GM12878 (cell line): Measurements from ENCODE around the gene SLC9C1. TPM values are rescaled to one million over a fixed set of nuclear protein-coding genes. Genes with fewer than 3 reads are reported as not detected.

Experiments used
- ATAC-seq: fragments of 200-7000 bp; cut with Tn5 transposase; 3 replicates; pipeline ENCODE4 v1.9.1; 2020; ENCODE audit warnings: mild to moderate bottlenecking, moderate library complexity
- BruUV-seq: library from RNA; stranded (reverse); fragments of 400-500 nt; replicated peaks from 2 replicates; lab custom pipeline; 2021; lab: Mats Ljungman, UMichigan
- CTCF ChIA-PET: fragments of 300-600 bp; sonication (Branson Sonifier 250); formaldehyde crosslinking; extraction: SDS; loops from one replicate; lab custom pipeline; 2021; ENCODE audit warnings: inconsistent platforms; lab: Yijun Ruan, JAX
- POLR2A ChIA-PET: fragments of 350-600 bp; formaldehyde crosslinking; extraction: SDS; loops from one replicate; lab custom pipeline; 2021; ENCODE audit warnings: inconsistent platforms; lab: Charles Lee
- RAD21 ChIA-PET: fragments of 300-600 bp; sonication (Branson Sonifier 250); formaldehyde crosslinking; loops from one replicate; lab custom pipeline; 2023; ENCODE audit warnings: antibody characterized with exemption; ENCODE audit not compliant: unreplicated experiment; lab: Charles Lee
- SMC1A ChIA-PET: fragments of 300-600 bp; sonication (Branson Sonifier 250); formaldehyde crosslinking; loops from one replicate; lab custom pipeline; 2023; ENCODE audit not compliant: unreplicated experiment, uncharacterized antibody; lab: Charles Lee
- DNase-seq: peaks from one replicate; pipeline ENCODE4 v3.0.0-alpha.2; 2011; ENCODE audit warnings: low read depth, low spot score
- FAIRE-seq: peaks from 3 replicates; lab custom pipeline; 2011; peaks lifted over from hg19 to GRCh38; lab: Jason Lieb, UNC
- H2AFZ ChIP-seq: 2 replicates; pipeline ENCODE4 v1.6.0; 2011; ENCODE audit warnings: low read depth, low read length, control low read depth; ENCODE audit not compliant: control insufficient read depth
- H3K27ac ChIP-seq: 2 replicates; pipeline ENCODE4 v1.5.1; 2011; ENCODE audit warnings: control low read depth; ENCODE audit not compliant: control insufficient read depth, insufficient read depth
- H3K27me3 ChIP-seq, 2 experiments: replicated peaks in 1 of 2; 2 replicates each; pipeline versions ENCODE4 v1.6.0 to v1.6.1; 2011; ENCODE audit warnings: low read length in 1 of 2; ENCODE audit not compliant: control insufficient read depth in 2 of 2, insufficient read depth in 2 of 2
- H3K36me3 ChIP-seq, 2 experiments: 2 replicates each; pipeline ENCODE4 v1.5.1; 2011; ENCODE audit warnings: low read length in 1 of 2; ENCODE audit not compliant: control insufficient read depth in 2 of 2, insufficient read depth in 2 of 2
- H3K4me1 ChIP-seq: 2 replicates; pipeline ENCODE4 v1.6.1; 2011; ENCODE audit warnings: mild to moderate bottlenecking, low read length, moderate library complexity, mixed read lengths; ENCODE audit not compliant: control insufficient read depth, insufficient read depth
- H3K4me2 ChIP-seq: 2 replicates; pipeline ENCODE4 v1.6.0; 2011; ENCODE audit warnings: control low read depth; ENCODE audit not compliant: control insufficient read depth, insufficient read depth
- H3K4me3 ChIP-seq: fragments of 200-600 bp; sonication (generic); 2 replicates; pipeline ENCODE4 v1.5.1; 2016
- H3K79me2 ChIP-seq: 2 replicates; pipeline ENCODE4 v1.6.0; 2011; ENCODE audit warnings: low read length; ENCODE audit not compliant: control insufficient read depth, insufficient read depth
- H3K9ac ChIP-seq: 2 replicates; pipeline ENCODE4 v1.8.0; 2011; ENCODE audit warnings: low read length, control low read depth, mixed read lengths; ENCODE audit not compliant: control insufficient read depth, insufficient read depth
- H3K9me3 ChIP-seq: replicated peaks from 3 replicates; pipeline ENCODE4 v1.5.1; 2011; ENCODE audit warnings: mild to moderate bottlenecking, low read length; ENCODE audit not compliant: control insufficient read depth, insufficient read depth
- H4K20me1 ChIP-seq: 2 replicates; pipeline ENCODE4 v1.6.0; 2011; ENCODE audit not compliant: control insufficient read depth, insufficient read depth
- CHD4 ChIP-seq: fragments of 200-600 bp; sonication (generic); IDR thresholded peaks from 2 replicates; pipeline ENCODE4 v1.6.1; 2016; ENCODE audit warnings: mild to moderate bottlenecking
- CREB1 ChIP-seq: IDR thresholded peaks from 2 replicates; pipeline ENCODE4 v1.6.1; 2012; ENCODE audit warnings: low read depth, mild to moderate bottlenecking, inconsistent platforms
- DPF2 ChIP-seq: fragments of 450-650 bp; IDR thresholded peaks from 2 replicates; pipeline ENCODE4 v1.6.1; 2017; ENCODE audit warnings: mild to moderate bottlenecking
- MTA3 ChIP-seq: IDR thresholded peaks from 2 replicates; pipeline ENCODE4 v1.6.1; 2012; ENCODE audit warnings: low read length, inconsistent platforms, borderline replicate concordance
- NR2F1 ChIP-seq: fragments of 450-650 bp; conservative IDR thresholded peaks from 2 replicates; pipeline ENCODE4 v1.6.1; 2017; ENCODE audit warnings: mild to moderate bottlenecking
- POU2F2 ChIP-seq: IDR thresholded peaks from 3 replicates; pipeline ENCODE4 v1.6.1; 2011; ENCODE audit warnings: low read depth, mild to moderate bottlenecking, low read length, borderline replicate concordance
- RB1 ChIP-seq: fragments of 450-650 bp; formaldehyde crosslinking; IDR thresholded peaks from 2 replicates; pipeline ENCODE4 v1.6.1; 2017; ENCODE audit warnings: mild to moderate bottlenecking, borderline replicate concordance
- RFX5 ChIP-seq: IDR thresholded peaks from 2 replicates; pipeline ENCODE4 v1.6.1; 2011; ENCODE audit warnings: low read depth, low read length, improper control_type of control experiment
- RUNX3 ChIP-seq: IDR thresholded peaks from 2 replicates; pipeline ENCODE4 v1.6.1; 2012; ENCODE audit warnings: low read length, inconsistent platforms
- SIN3A ChIP-seq: IDR thresholded peaks from 2 replicates; pipeline ENCODE4 v1.6.1; 2012; ENCODE audit warnings: low read depth, low read length, improper control_type of control experiment
- SP1 ChIP-seq: IDR thresholded peaks from one replicate; pipeline ENCODE4 v1.6.1; 2011; ENCODE audit warnings: low read depth, low read length
- SREBF2 ChIP-seq: IDR thresholded peaks from 2 replicates; pipeline ENCODE4 v1.6.1; 2012; ENCODE audit warnings: mild to moderate bottlenecking, low read length
- SRF ChIP-seq, 2 experiments: IDR thresholded peaks; 2 replicates each; pipeline ENCODE4 v1.6.1; 2011; ENCODE audit warnings: low read depth in 2 of 2, low read length in 2 of 2, mild to moderate bottlenecking in 1 of 2, moderate library complexity in 1 of 2
- TARDBP ChIP-seq: IDR thresholded peaks from 2 replicates; pipeline ENCODE4 v1.6.1; 2016; ENCODE audit warnings: borderline replicate concordance
- TBL1XR1 ChIP-seq: IDR thresholded peaks from 2 replicates; pipeline ENCODE4 v1.6.1; 2012; ENCODE audit warnings: low read depth, low read length, improper control_type of control experiment
- TCF12 ChIP-seq: IDR thresholded peaks from 2 replicates; pipeline ENCODE4 v1.6.1; 2011; ENCODE audit warnings: low read depth, mild to moderate bottlenecking, low read length
- TCF7 ChIP-seq: IDR thresholded peaks from 2 replicates; pipeline ENCODE4 v1.6.1; 2014; ENCODE audit warnings: antibody characterized with exemption, borderline replicate concordance
- ZBED1 ChIP-seq: IDR thresholded peaks from 2 replicates; pipeline ENCODE4 v1.6.1; 2016; ENCODE audit warnings: borderline replicate concordance
- WGBS: methylation state at CpG from one replicate; pipeline ENCODE4 v1.1.6; 2016; ENCODE audit warnings: low lambda C conversion rate; ENCODE audit not compliant: insufficient replicate concordance, insufficient coverage; ENCODE audit errors: missing lambda C conversion rate; 5-methylcytosine and 5-hydroxymethylcytosine counted together
- in situ Hi-C: fragments of 300-500 bp; cut with MboI; formaldehyde crosslinking; loops from 9 replicates; pipeline ENCODE4 v1.14.3; 2018; ENCODE audit warnings: mixed read lengths
- intact Hi-C: fragments of 100-400 bp; cut with micrococcal nuclease; formaldehyde crosslinking; loops from one replicate; pipeline ENCODE4 v1.14.2; 2022; ENCODE audit not compliant: unreplicated experiment
- polyA plus RNA-seq, 11 experiments: library from polyadenylated mRNA; depleted of rRNA in 4 of 11; unstranded in 6 of 11; stranded (reverse) in 5 of 11; fragments of >200 nt; fragmentation: Nextera tagmentation in 4 of 11; fragmentation: Illumina TruSeq in 1 of 11; extraction: Ambion mirVana in 4 of 11; extraction: Trizol in 1 of 11; gene quantifications; 1 replicate in 1 of 11; 2 replicates in 10 of 11; pipeline versions ENCODE4 v1.2.1 to v1.2.3, GENCODE V29; 2011 to 2016; ENCODE audit warnings: inconsistent platforms in 2 of 11, missing spikeins in 2 of 11, low read depth in 1 of 11
- total RNA-seq, 4 experiments: library from RNA; depleted of rRNA in 3 of 4; stranded (reverse); fragments of >200 nt in 3 of 4; fragmentation: Illumina TruSeq in 1 of 4; extraction: Trizol in 1 of 4; gene quantifications; 2 replicates each; pipeline versions ENCODE4 v1.2.1 to v1.2.3, GENCODE V29; 2013 to 2021
- TF ChIP-seq, protein P1 (sequence below): fragments of 450-650 bp; IDR thresholded peaks from 2 replicates; pipeline ENCODE4 v1.6.1; 2014; ENCODE audit warnings: mild to moderate bottlenecking

The SLC9C1 gene
- total and polyA plus RNA-seq, 10 of the 15 experiments (the other 5 are each of a cell fraction or from before 2014, with no cell fraction given) = not detected

DNA sequence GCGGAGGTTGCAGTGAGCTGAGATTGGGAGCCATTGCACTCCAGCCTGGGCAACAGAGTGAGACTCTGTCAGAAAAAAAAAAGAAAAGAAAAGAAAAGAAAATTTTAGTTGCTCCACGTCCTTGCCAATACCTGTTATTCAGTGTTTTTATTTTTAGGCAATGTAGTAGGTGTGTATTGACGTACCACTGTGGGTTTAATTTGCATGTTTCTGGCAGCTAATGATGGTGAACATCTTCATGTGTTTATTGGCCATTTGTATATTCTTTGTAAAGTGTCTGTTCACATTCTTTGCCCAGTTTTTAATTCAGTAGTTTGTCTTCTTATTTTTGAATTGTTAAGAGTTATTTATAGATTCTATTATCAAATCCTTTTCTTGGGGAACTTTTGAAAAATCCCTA lies 122.9 kb downstream of the SLC9C1 start:
- DNase-seq = no peak
- no peaks in the 10 kb centered on the region for H3K4me1 ChIP-seq
- no peaks in the 10 kb centered on the region for H3K27me3 ChIP-seq
- intact Hi-C loops (no loop called here), in situ Hi-C loops (no loop called here)
- H3K9ac ChIP-seq = no peak overlapping the region
- no peak overlapping the region for H3K4me2 ChIP-seq
- ChIA-PET CTCF (interaction anchor here (1.0 kb wide), 1 partner anchor 60 kb away, joined by 3 read pairs; no protein-coding TSS in a partner anchor), POLR2A (no interaction called here), RAD21 (no interaction called here), SMC1A (interaction anchor here (0.7 kb wide), 1 partner anchor 26 kb away, joined by 4 read pairs; no protein-coding TSS in a partner anchor)
- no peak overlapping the region for H2AFZ ChIP-seq
- WGBS = 69% methylated on average over 3 of the region's 3 CpGs
- TF ChIP-seq SIN3A (no peak), RUNX3 (peak; percentile 20; the same call in 1 of the 2 replicates), POU2F2 (peak; percentile 55; the same call in 1 of the 3 replicates)
- no peak overlapping the region for H3K4me3 ChIP-seq
- H3K9me3 ChIP-seq = no peaks in the 10 kb centered on the region; the same call in 2 of the 3 replicates
- no peaks in the 10 kb centered on the region for H4K20me1 ChIP-seq
- H3K79me2 ChIP-seq = no peaks in the 10 kb centered on the region
- no peak overlapping the region for H3K27ac ChIP-seq
- no peaks in the 10 kb centered on the region for H3K36me3 ChIP-seq
- ATAC-seq = peak; percentile 48; the same call in 2 of the 3 replicates
- FAIRE-seq = no peak
- no TSS peak for BruUV-seq

DNA sequence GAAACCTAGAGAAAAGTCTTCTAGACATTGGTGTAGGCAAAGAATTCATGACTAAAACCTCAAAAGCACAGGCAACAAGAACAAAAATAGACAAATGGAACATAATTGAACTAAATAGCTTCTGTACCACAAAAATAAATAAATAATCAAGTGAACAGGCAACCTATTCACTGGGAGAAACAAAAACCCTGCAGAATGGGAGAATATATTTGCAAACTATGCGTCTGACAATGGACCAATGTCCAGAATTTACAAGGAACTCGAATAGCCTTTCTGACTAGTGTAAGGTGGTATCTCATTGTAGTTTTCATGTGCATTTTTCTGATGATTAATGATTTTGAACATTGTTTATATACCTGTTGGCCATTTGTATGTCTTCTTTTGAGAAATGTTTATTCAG lies 124.0 kb downstream of the SLC9C1 start:
- Histone ChIP-seq H3K79me2 (no peaks in the 10 kb centered on the region), H3K4me3 (no peak overlapping the region), H3K9ac (no peak overlapping the region), H3K4me1 (no peaks in the 10 kb centered on the region), H3K9me3 (no peaks in the 10 kb centered on the region; the same call in 2 of the 3 replicates), H3K27ac (no peak overlapping the region), H3K36me3 (no peaks in the 10 kb centered on the region), H3K4me2 (no peak overlapping the region), H4K20me1 (no peaks in the 10 kb centered on the region), H2AFZ (no peak overlapping the region), H3K27me3 (no peaks in the 10 kb centered on the region)
- SMC1A ChIA-PET = no interaction called here
- DNase-seq (no peak), FAIRE-seq (no peak), ATAC-seq (no peak)
- POLR2A ChIA-PET = no interaction called here
- RAD21 ChIA-PET = no interaction called here
- CTCF ChIA-PET = interaction anchor here (1.9 kb wide), 1 partner anchor 31 kb away, joined by 6 read pairs; no protein-coding TSS in a partner anchor
- intact Hi-C loops (no loop called here), in situ Hi-C loops (no loop called here)
- WGBS = 45% methylated on average over 2 of the region's 2 CpGs
- BruUV-seq = no TSS peak
- TF ChIP-seq RB1 (no peak), POU2F2 (no peak), SP1 (no peak), ZBED1 (no peak), CHD4 (no peak), TCF7 (no peak), TARDBP (no peak), CREB1 (no peak), TBL1XR1 (no peak), SRF (IDR thresholded peaks at IDR 0.05; ENCODE audit: low read depth in 2 of 2, low read length in 2 of 2) (no peak), NR2F1 (no peak), SREBF2 (no peak), MTA3 (no peak), RFX5 (no peak), TCF12 (no peak), DPF2 (no peak)
- TF ChIP-seq, protein P1, sequence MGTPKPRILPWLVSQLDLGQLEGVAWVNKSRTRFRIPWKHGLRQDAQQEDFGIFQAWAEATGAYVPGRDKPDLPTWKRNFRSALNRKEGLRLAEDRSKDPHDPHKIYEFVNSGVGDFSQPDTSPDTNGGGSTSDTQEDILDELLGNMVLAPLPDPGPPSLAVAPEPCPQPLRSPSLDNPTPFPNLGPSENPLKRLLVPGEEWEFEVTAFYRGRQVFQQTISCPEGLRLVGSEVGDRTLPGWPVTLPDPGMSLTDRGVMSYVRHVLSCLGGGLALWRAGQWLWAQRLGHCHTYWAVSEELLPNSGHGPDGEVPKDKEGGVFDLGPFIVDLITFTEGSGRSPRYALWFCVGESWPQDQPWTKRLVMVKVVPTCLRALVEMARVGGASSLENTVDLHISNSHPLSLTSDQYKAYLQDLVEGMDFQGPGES = no peak
